T-cell (primary cell): ENCODE measurements around the gene CCDC112. TPM values are rescaled to one million over a fixed set of nuclear protein-coding genes. Genes with fewer than 3 reads are reported as not detected.

Source experiments
- ATAC-seq, 4 experiments: fragments of 200-7000 bp in 3 of 4; fragments of 150-1000 bp in 1 of 4; cut with Tn5 transposase; replicated peaks in 1 of 4; 1 replicate in 3 of 4; 2 replicates in 1 of 4; pipeline ENCODE4 v1.10.0; 2021; ENCODE audit warnings: moderate library complexity in 3 of 4, mild to moderate bottlenecking in 2 of 4, moderate number of reproducible peaks in 1 of 4
- CTCF ChIA-PET, 2 donors: fragments of 300-600 bp; sonication (Branson Sonifier 250); formaldehyde crosslinking; loops; one replicate each; lab custom pipeline; 2022; ENCODE audit warnings: antibody characterized with exemption in 2 of 2; lab: Charles Lee
- POLR2A ChIA-PET, 2 donors: fragments of 300-600 bp; sonication (Branson Sonifier 250); formaldehyde crosslinking; loops; one replicate each; lab custom pipeline; 2022; ENCODE audit warnings: antibody characterized with exemption in 2 of 2; lab: Charles Lee
- DNase-seq, 35 experiments: peaks; one replicate each; pipeline versions ENCODE4 v3.0.0 to v3.0.0-alpha.2; 2013 to 2023
- H3K27ac ChIP-seq: one replicate; pipeline ENCODE4 v1.5.1; 2013; ENCODE audit warnings: low read length
- H3K27me3 ChIP-seq, 2 experiments: replicated peaks in 1 of 2; 1 replicate in 1 of 2; 2 replicates in 1 of 2; pipeline versions ENCODE4 v1.6.1 to v1.7.0; 2013; ENCODE audit warnings: low read length in 1 of 2, mixed read lengths in 1 of 2; ENCODE audit not compliant: control insufficient read depth in 2 of 2, insufficient read depth in 2 of 2; ENCODE audit errors: extremely low read depth in 1 of 2
- H3K36me3 ChIP-seq, 2 donors: 1 replicate in 1 of 2; 2 replicates in 1 of 2; pipeline versions ENCODE4 v1.6.1 to v1.7.0; 2013; ENCODE audit warnings: low read length in 1 of 2; ENCODE audit not compliant: control insufficient read depth in 2 of 2, insufficient read depth in 1 of 2; ENCODE audit errors: extremely low read depth in 1 of 2
- H3K4me1 ChIP-seq, 2 experiments: 1 replicate in 1 of 2; 2 replicates in 1 of 2; pipeline versions ENCODE4 v1.6.1 to v1.7.0; 2013; ENCODE audit warnings: low read length in 2 of 2, mixed read lengths in 1 of 2; ENCODE audit not compliant: insufficient read depth in 2 of 2, control insufficient read depth in 1 of 2; ENCODE audit errors: extremely low read depth in 1 of 2
- H3K4me3 ChIP-seq, 2 donors: 1 replicate in 1 of 2; 2 replicates in 1 of 2; pipeline versions ENCODE4 v1.5.1 to v1.7.0; 2013; ENCODE audit warnings: mild to moderate bottlenecking in 2 of 2, low read length in 1 of 2, moderate library complexity in 1 of 2; ENCODE audit not compliant: control insufficient read depth in 1 of 2; ENCODE audit errors: extremely low read depth in 1 of 2
- H3K9me3 ChIP-seq: 2 replicates; pipeline ENCODE4 v1.7.0; 2013
- H3K27ac Mint-ChIP-seq, 2 donors: one replicate each; pipeline ENCODE4 v1.8.0; 2020 to 2021; ENCODE audit warnings: mild to moderate bottlenecking in 2 of 2, mixed read lengths in 2 of 2
- H3K27me3 Mint-ChIP-seq, 2 donors: one replicate each; pipeline ENCODE4 v1.8.0; 2021 to 2022; ENCODE audit warnings: mixed read lengths in 2 of 2
- H3K36me3 Mint-ChIP-seq: one replicate; pipeline ENCODE4 v1.8.0; 2021; ENCODE audit warnings: mixed read lengths
- H3K4me1 Mint-ChIP-seq, 3 donors: one replicate each; pipeline ENCODE4 v1.8.0; 2020 to 2022; ENCODE audit warnings: mixed read lengths in 3 of 3, mild to moderate bottlenecking in 1 of 3
- H3K4me3 Mint-ChIP-seq, 3 donors: one replicate each; pipeline ENCODE4 v1.8.0; 2020 to 2022; ENCODE audit warnings: mild to moderate bottlenecking in 3 of 3, mixed read lengths in 3 of 3, moderate library complexity in 3 of 3
- H3K9me3 Mint-ChIP-seq, 3 donors: one replicate each; pipeline ENCODE4 v1.8.0; 2020 to 2022; ENCODE audit warnings: mixed read lengths in 3 of 3
- WGBS: methylation state at CpG from one replicate; pipeline ENCODE4 v1.1.5; 2013; ENCODE audit warnings: missing lambda C conversion rate; ENCODE audit not compliant: insufficient coverage; 5-methylcytosine and 5-hydroxymethylcytosine counted together
- total RNA-seq, 35 experiments: library from RNA in 6 of 35; stranded (reverse) in 6 of 35; fragments of 120-200 nt in 1 of 35; gene quantifications; one replicate each; pipeline versions ENCODE4 v1.2.1 to v1.2.4 and lab custom pipeline; 2013 to 2026

The CCDC112 gene
- total RNA-seq, 5 donors from 2014 or later (not counting 1 experiment from before 2014, with no cell fraction given) = 3.0 to 7.4 (median 4.8) TPM

GRCh38 chr5:115231598-115231997, 64.9 kb downstream of the CCDC112 start:
- WGBS = 100% methylated on average over 1 of the region's 4 CpGs
- H3K9me3 ChIP-seq = no peaks in the 10 kb centered on the region
- Mint-ChIP-seq H3K27ac (no peak overlapping the region), H3K9me3 (no peaks in the 10 kb centered on the region), H3K4me1 (peaks cover 3 to 15% (median 5%) of the 10 kb centered on the region in 3 donors), H3K36me3 (peaks cover 77% of the 10 kb centered on the region), H3K27me3 (no peaks in the 10 kb centered on the region), H3K4me3 (no peak overlapping the region)
- ChIA-PET POLR2A (no interaction called here), CTCF (no interaction called here)
- DNase-seq = no peak
- H3K4me1 ChIP-seq = no peaks in the 10 kb centered on the region
- H3K27me3 ChIP-seq = no peaks in the 10 kb centered on the region
- peaks cover 0 to 50% of the 10 kb centered on the region in 2 donors for H3K36me3 ChIP-seq
- H3K27ac ChIP-seq = no peak overlapping the region
- no peak for ATAC-seq
- H3K4me3 ChIP-seq = no peak overlapping the region

GRCh38 chr5:115229606-115230005, 66.8 kb downstream of the CCDC112 start:
- no peaks in the 10 kb centered on the region for H3K9me3 ChIP-seq
- ATAC-seq = no peak
- no peaks in the 10 kb centered on the region for H3K4me1 ChIP-seq
- CTCF ChIA-PET = no interaction called here
- DNase-seq = no peak
- no peaks in the 10 kb centered on the region for H3K27me3 Mint-ChIP-seq
- no peak overlapping the region for H3K4me3 Mint-ChIP-seq
- H3K4me3 ChIP-seq = no peak overlapping the region
- H3K9me3 Mint-ChIP-seq = no peaks in the 10 kb centered on the region
- H3K36me3 ChIP-seq = peaks cover 0 to 43% of the 10 kb centered on the region in 2 donors
- H3K27me3 ChIP-seq = no peaks in the 10 kb centered on the region
- H3K36me3 Mint-ChIP-seq = peaks cover 69% of the 10 kb centered on the region
- no peak overlapping the region for H3K27ac Mint-ChIP-seq
- no peak overlapping the region for H3K27ac ChIP-seq
- H3K4me1 Mint-ChIP-seq = peaks cover 3 to 15% (median 6%) of the 10 kb centered on the region in 3 donors
- no CpG with 5 or more reads among the region's 1 CpG for whole genome bisulfite sequencing
- POLR2A ChIA-PET = no interaction called here

DNA sequence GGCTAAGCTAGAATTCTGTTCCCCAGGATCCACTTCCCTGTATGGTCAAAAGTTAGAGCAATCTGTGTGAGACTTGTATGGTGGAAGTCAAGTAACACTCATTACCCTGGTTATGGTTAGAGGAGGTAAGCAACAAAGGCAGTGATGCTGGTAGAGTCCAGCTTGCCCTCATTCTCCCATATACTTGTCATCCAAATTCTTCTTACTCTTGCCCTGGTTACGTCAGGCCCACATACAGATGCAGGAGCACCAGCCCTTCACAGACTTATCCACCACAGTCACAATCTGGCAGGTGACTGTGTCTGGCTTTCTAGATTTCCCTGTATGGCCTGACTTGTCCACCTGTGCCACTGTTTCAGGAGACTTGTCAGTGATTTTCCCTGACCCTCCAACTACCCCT, 69.2 kb downstream of the CCDC112 start:
- peaks cover 0 to 49% of the 10 kb centered on the region in 2 donors for H3K36me3 ChIP-seq
- H3K4me1 ChIP-seq = no peaks in the 10 kb centered on the region
- no peaks in the 10 kb centered on the region for H3K27me3 ChIP-seq
- peaks cover 0 to 4% (median 0%) of the 10 kb centered on the region in 3 donors for H3K4me1 Mint-ChIP-seq
- ChIA-PET POLR2A (no interaction called here), CTCF (no interaction called here)
- DNase-seq (no peak), ATAC-seq (no peak)
- H3K27me3 Mint-ChIP-seq = no peaks in the 10 kb centered on the region
- H3K9me3 ChIP-seq = no peaks in the 10 kb centered on the region
- WGBS = 100% methylated on average over 1 of the region's 1 CpG
- no peak overlapping the region for H3K27ac Mint-ChIP-seq
- H3K27ac ChIP-seq = no peak overlapping the region
- peaks cover 69% of the 10 kb centered on the region for H3K36me3 Mint-ChIP-seq
- no peak overlapping the region for H3K4me3 ChIP-seq
- H3K4me3 Mint-ChIP-seq = no peak overlapping the region
- no peaks in the 10 kb centered on the region for H3K9me3 Mint-ChIP-seq

Other genes starting within 250 kb of the CCDC112 start
- under 1 TPM in 3 of 5 donors, not detected in 2; 0.26 to 0.53 (median 0.35) TPM for gene TRIM36, start 126.7 kb downstream of the CCDC112 start, total RNA-seq
- gene PGGT1B, start 33.8 kb downstream of the CCDC112 start, total RNA-seq = 10 to 100 TPM; 35.0 to 45.6 (median 36.0) TPM
- 10 to 100 TPM; 14.2 to 30.3 (median 15.3) TPM for gene FEM1C, start 248.1 kb upstream of the CCDC112 start, total RNA-seq